Keratinocyte (primary cell): Measurements from ENCODE around the gene COASY. TPM values are rescaled to one million over a fixed set of nuclear protein-coding genes. Genes with fewer than 3 reads are reported as not detected.

Source experiments
- DNase-seq: peaks from one replicate; pipeline ENCODE4 v3.0.0-alpha.2; 2011; ENCODE audit warnings: low read depth, missing footprints, low spot score
- FAIRE-seq: peaks from 2 replicates; lab custom pipeline; 2011; peaks lifted over from hg19 to GRCh38; lab: Jason Lieb, UNC
- H2AFZ ChIP-seq: 2 replicates; pipeline ENCODE4 v1.6.0; 2012; ENCODE audit warnings: low read length, control low read depth, inconsistent platforms; ENCODE audit not compliant: control insufficient read depth
- H3K27ac ChIP-seq: 2 replicates; pipeline ENCODE4 v1.5.1; 2011; ENCODE audit warnings: low read length; ENCODE audit not compliant: control insufficient read depth, insufficient read depth
- H3K27me3 ChIP-seq: 3 replicates; pipeline ENCODE4 v1.6.0; 2011; ENCODE audit warnings: low read length; ENCODE audit not compliant: control insufficient read depth, insufficient read depth; ENCODE audit errors: extremely low read depth
- H3K36me3 ChIP-seq, 2 experiments: 2 replicates in 1 of 2; 3 replicates in 1 of 2; pipeline ENCODE4 v1.5.1; 2011; ENCODE audit warnings: low read length in 2 of 2, mild to moderate bottlenecking in 1 of 2; ENCODE audit not compliant: control insufficient read depth in 2 of 2, insufficient read depth in 2 of 2; ENCODE audit errors: extremely low read depth in 1 of 2
- H3K4me1 ChIP-seq: 3 replicates; pipeline ENCODE4 v1.5.1; 2011; ENCODE audit warnings: low read length; ENCODE audit not compliant: control insufficient read depth, insufficient read depth; ENCODE audit errors: extremely low read depth
- H3K4me2 ChIP-seq: 3 replicates; pipeline ENCODE4 v1.6.0; 2011; ENCODE audit warnings: low read depth, low read length; ENCODE audit not compliant: control insufficient read depth, insufficient read depth; ENCODE audit errors: extremely low read depth
- H3K4me3 ChIP-seq, 3 experiments: fragments of 200-600 bp in 1 of 3; sonication (generic) in 1 of 3; 2 replicates in 2 of 3; 3 replicates in 1 of 3; pipeline ENCODE4 v1.5.1; 2011 to 2016; ENCODE audit warnings: low read length in 3 of 3, mild to moderate bottlenecking in 3 of 3, control low read depth in 2 of 3, inconsistent platforms in 1 of 3, low read depth in 1 of 3, mixed read lengths in 1 of 3, mixed run types in 1 of 3, moderate library complexity in 1 of 3; ENCODE audit not compliant: control insufficient read depth in 2 of 3, insufficient read depth in 2 of 3; ENCODE audit errors: extremely low read depth in 1 of 3
- H3K79me2 ChIP-seq: 2 replicates; pipeline ENCODE4 v1.6.0; 2012; ENCODE audit warnings: low read length; ENCODE audit not compliant: control insufficient read depth, insufficient read depth
- H3K9ac ChIP-seq: 3 replicates; pipeline ENCODE4 v1.6.0; 2011; ENCODE audit warnings: low read length; ENCODE audit not compliant: control insufficient read depth, insufficient read depth; ENCODE audit errors: extremely low read depth
- H3K9me1 ChIP-seq: 3 replicates; pipeline ENCODE4 v1.6.0; 2011; ENCODE audit warnings: low read length; ENCODE audit not compliant: control insufficient read depth, insufficient read depth; ENCODE audit errors: extremely low read depth
- H3K9me3 ChIP-seq: 2 replicates; pipeline ENCODE4 v1.5.1; 2012; ENCODE audit warnings: low read depth, low read length; ENCODE audit not compliant: control insufficient read depth
- H4K20me1 ChIP-seq: 3 replicates; pipeline ENCODE4 v1.6.0; 2011; ENCODE audit warnings: low read length; ENCODE audit not compliant: control insufficient read depth, insufficient read depth; ENCODE audit errors: extremely low read depth
- EZH2 ChIP-seq: IDR thresholded peaks from one replicate; pipeline ENCODE4 v1.6.1; 2012; ENCODE audit warnings: inconsistent platforms, mild to moderate bottlenecking, low read length, moderate library complexity
- dilution Hi-C: fragments of 300-500 bp; cut with MboI; formaldehyde crosslinking; loops from one replicate; pipeline ENCODE4 v1.7.0; 2020; ENCODE audit warnings: low sequenced_read_pairs; ENCODE audit not compliant: extremely low pct_ligation_motif_present
- polyA plus RNA-seq, 5 experiments: library from polyadenylated mRNA; depleted of rRNA in 3 of 5; stranded (reverse) in 3 of 5; stranded (forward) in 1 of 5; unstranded in 1 of 5; fragments of >200 nt; gene quantifications; 1 replicate in 1 of 5; 2 replicates in 3 of 5; 3 replicates in 1 of 5; pipeline versions ENCODE4 v1.2.1 to v1.2.3, GENCODE V29; 2011 to 2012; ENCODE audit warnings: missing spikeins in 2 of 5, low read depth in 1 of 5, low replicate concordance in 1 of 5
- TF ChIP-seq, protein P1 (sequence below), 3 experiments: IDR thresholded peaks in 1 of 3; conservative IDR thresholded peaks in 1 of 3; optimal IDR thresholded peaks in 1 of 3; 2 replicates in 2 of 3; 3 replicates in 1 of 3; pipeline versions ENCODE3 to v1.5.1; 2011; ENCODE audit warnings: low read length in 3 of 3, mild to moderate bottlenecking in 3 of 3, moderate library complexity in 2 of 3, control low read depth in 1 of 3, inconsistent platforms in 1 of 3; ENCODE audit not compliant: insufficient read depth in 2 of 3; ENCODE audit errors: extremely low read depth in 1 of 3

COASY gene
- polyA plus RNA-seq, 1 donor (not counting 4 experiments of a cell fraction or from before 2014, with no cell fraction given) = 26.2 TPM

GRCh38 chr17:42521666-42522262, 40.2 kb upstream of the COASY start:
- FAIRE-seq (no peak), DNase-seq (no peak)
- dilution Hi-C loops = loop anchor here (25.0 kb wide), 1 partner anchor 209 kb away; no protein-coding TSS in a partner anchor
- Histone ChIP-seq H4K20me1 (no peaks in the 10 kb centered on the region), H3K9ac (no peak overlapping the region), H3K27me3 (no peaks in the 10 kb centered on the region), H3K4me2 (no peak overlapping the region), H3K9me3 (no peaks in the 10 kb centered on the region), H3K4me3 (no peak overlapping the region), H3K36me3 (peaks cover 0 to 4% of the 10 kb centered on the region in 2 experiments), H2AFZ (no peak overlapping the region), H3K27ac (no peak overlapping the region), H3K4me1 (peaks cover 56% of the 10 kb centered on the region), H3K9me1 (no peaks in the 10 kb centered on the region), H3K79me2 (no peaks in the 10 kb centered on the region)
- TF ChIP-seq EZH2 = no peak
- TF ChIP-seq, protein P1, sequence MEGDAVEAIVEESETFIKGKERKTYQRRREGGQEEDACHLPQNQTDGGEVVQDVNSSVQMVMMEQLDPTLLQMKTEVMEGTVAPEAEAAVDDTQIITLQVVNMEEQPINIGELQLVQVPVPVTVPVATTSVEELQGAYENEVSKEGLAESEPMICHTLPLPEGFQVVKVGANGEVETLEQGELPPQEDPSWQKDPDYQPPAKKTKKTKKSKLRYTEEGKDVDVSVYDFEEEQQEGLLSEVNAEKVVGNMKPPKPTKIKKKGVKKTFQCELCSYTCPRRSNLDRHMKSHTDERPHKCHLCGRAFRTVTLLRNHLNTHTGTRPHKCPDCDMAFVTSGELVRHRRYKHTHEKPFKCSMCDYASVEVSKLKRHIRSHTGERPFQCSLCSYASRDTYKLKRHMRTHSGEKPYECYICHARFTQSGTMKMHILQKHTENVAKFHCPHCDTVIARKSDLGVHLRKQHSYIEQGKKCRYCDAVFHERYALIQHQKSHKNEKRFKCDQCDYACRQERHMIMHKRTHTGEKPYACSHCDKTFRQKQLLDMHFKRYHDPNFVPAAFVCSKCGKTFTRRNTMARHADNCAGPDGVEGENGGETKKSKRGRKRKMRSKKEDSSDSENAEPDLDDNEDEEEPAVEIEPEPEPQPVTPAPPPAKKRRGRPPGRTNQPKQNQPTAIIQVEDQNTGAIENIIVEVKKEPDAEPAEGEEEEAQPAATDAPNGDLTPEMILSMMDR (optimal IDR thresholded peaks at IDR 0.05 in 1 of 3, IDR thresholded peaks at IDR 0.05 in 1 of 3, conservative IDR thresholded peaks at IDR 0.05 in 1 of 3; ENCODE audit: extremely low read depth in 1 of 3, insufficient read depth in 2 of 3, low read length in 3 of 3) = no peak

- Histone ChIP-seq H3K27me3 (no peaks in the 10 kb centered on the region), H3K4me1 (peaks cover 56% of the 10 kb centered on the region), H3K9me3 (no peaks in the 10 kb centered on the region), H3K9me1 (no peaks in the 10 kb centered on the region), H3K4me2 (no peak overlapping the region), H3K9ac (no peak overlapping the region), H3K27ac (no peak overlapping the region), H2AFZ (no peak overlapping the region), H4K20me1 (no peaks in the 10 kb centered on the region), H3K4me3 (no peak overlapping the region), H3K36me3 (peaks cover 0 to 3% of the 10 kb centered on the region in 2 experiments), H3K79me2 (no peaks in the 10 kb centered on the region)
- dilution Hi-C loops = loop anchor here (25.0 kb wide), 1 partner anchor 210 kb away; no protein-coding TSS in a partner anchor
- DNase-seq (no peak), FAIRE-seq (no peak)
- no peak for TF ChIP-seq EZH2
- TF ChIP-seq, protein P1 (optimal IDR thresholded peaks at IDR 0.05 in 1 of 3, IDR thresholded peaks at IDR 0.05 in 1 of 3, conservative IDR thresholded peaks at IDR 0.05 in 1 of 3; ENCODE audit: extremely low read depth in 1 of 3, insufficient read depth in 2 of 3, low read length in 3 of 3) = no peak
Measured at GRCh38 chr17:42522263-42522790, 39.6 kb upstream of the COASY start.
